OCI-LY7 (cell line): ENCODE data around the gene RRP12. TPM values are rescaled to one million over a fixed set of nuclear protein-coding genes. Genes with fewer than 3 reads are reported as not detected.

ENCODE experiments used
- BruUV-seq: library from RNA; stranded (reverse); fragments of 400-500 nt; replicated peaks from 2 replicates; lab custom pipeline; 2021; lab: Mats Ljungman, UMichigan
- CTCF ChIA-PET: fragments of 300-600 bp; sonication (Branson Sonifier 250); formaldehyde crosslinking; loops from one replicate; lab custom pipeline; 2022; ENCODE audit warnings: antibody characterized with exemption; ENCODE audit not compliant: unreplicated experiment; lab: Charles Lee
- POLR2A ChIA-PET: fragments of 300-600 bp; sonication (Branson Sonifier 250); formaldehyde crosslinking; loops from one replicate; lab custom pipeline; 2022; ENCODE audit warnings: antibody characterized with exemption; lab: Charles Lee
- DNase-seq: peaks from one replicate; pipeline ENCODE4 v3.0.0-alpha.2; 2015; ENCODE audit warnings: low spot score
- H2AFZ ChIP-seq: fragments of 200-600 bp; sonication (generic), shearing (Covaris generic); 2 replicates; pipeline ENCODE4 v1.6.1; 2014; ENCODE audit warnings: mild to moderate bottlenecking, antibody characterized with exemption, low read length, moderate library complexity
- H3K27ac ChIP-seq: fragments of 200-600 bp; sonication (generic); 2 replicates; pipeline ENCODE4 v1.5.1; 2014; ENCODE audit warnings: mixed run types, low read depth, mild to moderate bottlenecking, moderate library complexity, low read length, inconsistent platforms; ENCODE audit not compliant: poor library complexity, severe bottlenecking
- H3K36me3 ChIP-seq: fragments of 200-600 bp; sonication (generic); 2 replicates; pipeline ENCODE4 v1.6.1; 2014; ENCODE audit warnings: mild to moderate bottlenecking, antibody characterized with exemption, low read length, moderate library complexity, mixed read lengths; ENCODE audit not compliant: insufficient read depth
- H3K4me1 ChIP-seq: fragments of 200-600 bp; sonication (generic); 2 replicates; pipeline ENCODE4 v1.5.1; 2014; ENCODE audit warnings: mild to moderate bottlenecking, low read length; ENCODE audit not compliant: insufficient read depth, poor library complexity, severe bottlenecking
- H3K4me2 ChIP-seq: fragments of 200-600 bp; sonication (generic); 2 replicates; pipeline ENCODE4 v1.6.1; 2014; ENCODE audit warnings: mild to moderate bottlenecking, low read length
- H3K4me3 ChIP-seq: fragments of 200-600 bp; sonication (generic); 2 replicates; pipeline ENCODE4 v1.5.1; 2014; ENCODE audit warnings: mild to moderate bottlenecking, low read depth, low read length; ENCODE audit not compliant: poor library complexity, severe bottlenecking
- H3K79me2 ChIP-seq: fragments of 200-600 bp; sonication (generic); 2 replicates; pipeline ENCODE4 v1.6.1; 2016; ENCODE audit warnings: low read depth, mild to moderate bottlenecking, low read length, moderate library complexity, mixed read lengths; ENCODE audit not compliant: insufficient read depth
- H3K9me2 ChIP-seq: fragments of 200-600 bp; sonication (generic); 2 replicates; pipeline ENCODE4 v1.6.1; 2016; ENCODE audit warnings: mild to moderate bottlenecking, low read length, mixed read lengths; ENCODE audit not compliant: insufficient read depth
- H3K9me3 ChIP-seq: fragments of 200-600 bp; sonication (generic); 2 replicates; pipeline ENCODE4 v1.6.1; 2014; ENCODE audit warnings: mild to moderate bottlenecking, mixed run types, low read length, mixed read lengths
- H4K20me1 ChIP-seq: fragments of 200-600 bp; sonication (generic); 2 replicates; pipeline ENCODE4 v1.6.1; 2014; ENCODE audit warnings: mild to moderate bottlenecking, antibody characterized with exemption, low read length, moderate library complexity, mixed read lengths; ENCODE audit not compliant: insufficient read depth
- EZH2phosphoT487 ChIP-seq: fragments of 200-600 bp; sonication (generic); IDR thresholded peaks from 2 replicates; pipeline ENCODE4 v1.6.1; 2018; ENCODE audit warnings: low read depth, borderline replicate concordance, mild to moderate bottlenecking, mixed run types, antibody characterized with exemption, low read length, moderate library complexity, mixed read lengths
- intact Hi-C: fragments of 100-400 bp; cut with micrococcal nuclease; formaldehyde crosslinking; loops from one replicate; pipeline ENCODE4 v1.10.0; 2022; ENCODE audit not compliant: unreplicated experiment
- total RNA-seq, 2 experiments: library from RNA; depleted of rRNA in 1 of 2; stranded (reverse); fragments of >200 nt in 1 of 2; shearing (Covaris generic) in 1 of 2; gene quantifications; 2 replicates each; pipeline ENCODE4 v1.2.3, GENCODE V29; 2014 to 2022
- TF ChIP-seq, protein P1 (sequence below): fragments of 200-600 bp; sonication (generic); conservative IDR thresholded peaks from 2 replicates; pipeline ENCODE4 v1.5.1; 2014; ENCODE audit warnings: mild to moderate bottlenecking, antibody characterized with exemption, low read length, moderate library complexity, mixed read lengths

Gene RRP12
- total RNA-seq, 2 experiments from 2014 or later: 32.1 to 39.3 TPM

DNA sequence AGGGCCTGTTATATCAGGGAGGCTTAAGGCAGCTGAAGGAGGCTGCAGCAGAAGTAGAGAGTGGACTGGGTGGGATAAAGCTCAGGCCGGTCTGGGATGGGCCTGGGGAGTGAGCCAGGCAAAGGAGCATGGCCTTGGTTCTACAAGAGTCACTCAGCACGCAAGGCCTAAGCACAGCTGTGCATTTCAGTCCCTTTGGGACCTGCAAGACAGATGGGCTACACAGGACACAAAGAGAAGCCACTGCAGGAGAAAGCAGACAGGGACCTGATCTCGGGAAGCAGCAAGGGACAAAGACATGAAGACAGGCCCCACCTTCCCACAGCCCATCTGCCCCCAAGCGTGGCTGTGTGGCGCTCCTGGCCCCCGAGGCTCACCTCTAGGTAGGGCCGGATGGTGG is 29.4 kb downstream of the RRP12 start:
- no peak overlapping the region for H3K4me2 ChIP-seq
- no peaks in the 10 kb centered on the region for H3K9me3 ChIP-seq
- H3K9me2 ChIP-seq: no peaks in the 10 kb centered on the region
- H2AFZ ChIP-seq: no peak overlapping the region
- H4K20me1 ChIP-seq: no peaks in the 10 kb centered on the region
- intact Hi-C loops: no loop called here
- no peaks in the 10 kb centered on the region for H3K79me2 ChIP-seq
- H3K27ac ChIP-seq: no peak overlapping the region
- TF ChIP-seq, protein P1, sequence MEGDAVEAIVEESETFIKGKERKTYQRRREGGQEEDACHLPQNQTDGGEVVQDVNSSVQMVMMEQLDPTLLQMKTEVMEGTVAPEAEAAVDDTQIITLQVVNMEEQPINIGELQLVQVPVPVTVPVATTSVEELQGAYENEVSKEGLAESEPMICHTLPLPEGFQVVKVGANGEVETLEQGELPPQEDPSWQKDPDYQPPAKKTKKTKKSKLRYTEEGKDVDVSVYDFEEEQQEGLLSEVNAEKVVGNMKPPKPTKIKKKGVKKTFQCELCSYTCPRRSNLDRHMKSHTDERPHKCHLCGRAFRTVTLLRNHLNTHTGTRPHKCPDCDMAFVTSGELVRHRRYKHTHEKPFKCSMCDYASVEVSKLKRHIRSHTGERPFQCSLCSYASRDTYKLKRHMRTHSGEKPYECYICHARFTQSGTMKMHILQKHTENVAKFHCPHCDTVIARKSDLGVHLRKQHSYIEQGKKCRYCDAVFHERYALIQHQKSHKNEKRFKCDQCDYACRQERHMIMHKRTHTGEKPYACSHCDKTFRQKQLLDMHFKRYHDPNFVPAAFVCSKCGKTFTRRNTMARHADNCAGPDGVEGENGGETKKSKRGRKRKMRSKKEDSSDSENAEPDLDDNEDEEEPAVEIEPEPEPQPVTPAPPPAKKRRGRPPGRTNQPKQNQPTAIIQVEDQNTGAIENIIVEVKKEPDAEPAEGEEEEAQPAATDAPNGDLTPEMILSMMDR: no peak
- TF ChIP-seq EZH2phosphoT487: no peak
- ChIA-PET CTCF (no interaction called here), POLR2A (interaction anchor here (1.5 kb wide), 1 partner anchor 28 kb away, joined by 3 read pairs; no protein-coding TSS in a partner anchor)
- H3K4me3 ChIP-seq: no peak overlapping the region
- no peaks in the 10 kb centered on the region for H3K4me1 ChIP-seq
- peaks cover 76% of the 10 kb centered on the region for H3K36me3 ChIP-seq
- no TSS peak for BruUV-seq
- DNase-seq: no peak

DNA sequence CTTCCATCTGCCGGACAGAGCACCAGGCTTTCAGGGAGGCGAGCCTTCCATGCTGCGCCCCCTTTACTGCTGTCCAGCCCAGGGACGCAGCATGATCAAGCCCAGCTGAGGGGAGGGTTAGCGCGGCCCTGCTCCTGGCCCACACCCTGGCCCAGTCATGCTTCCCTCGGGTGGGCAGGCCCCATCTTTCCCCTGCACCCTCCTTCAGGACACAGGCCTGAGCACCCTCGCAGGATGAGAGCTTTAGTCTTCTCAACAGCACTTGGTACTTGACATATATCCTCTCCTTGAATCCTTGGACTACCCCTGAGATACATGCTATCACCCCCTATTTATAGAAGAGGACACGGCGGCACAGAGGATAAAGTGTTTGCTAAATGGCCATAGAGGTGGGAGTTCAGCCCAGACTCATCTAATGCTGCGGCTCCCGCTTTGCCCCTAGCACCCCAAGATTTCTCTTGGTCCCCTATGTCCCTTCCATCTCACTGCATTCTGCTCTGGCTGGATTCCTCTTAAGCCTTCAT is 34.0 kb downstream of the RRP12 start:
- ChIA-PET CTCF (no interaction called here), POLR2A (interaction anchor here (0.7 kb wide), 1 partner anchor 607 kb away, joined by 3 read pairs; no protein-coding TSS in a partner anchor)
- intact Hi-C loops: no loop called here

DNA sequence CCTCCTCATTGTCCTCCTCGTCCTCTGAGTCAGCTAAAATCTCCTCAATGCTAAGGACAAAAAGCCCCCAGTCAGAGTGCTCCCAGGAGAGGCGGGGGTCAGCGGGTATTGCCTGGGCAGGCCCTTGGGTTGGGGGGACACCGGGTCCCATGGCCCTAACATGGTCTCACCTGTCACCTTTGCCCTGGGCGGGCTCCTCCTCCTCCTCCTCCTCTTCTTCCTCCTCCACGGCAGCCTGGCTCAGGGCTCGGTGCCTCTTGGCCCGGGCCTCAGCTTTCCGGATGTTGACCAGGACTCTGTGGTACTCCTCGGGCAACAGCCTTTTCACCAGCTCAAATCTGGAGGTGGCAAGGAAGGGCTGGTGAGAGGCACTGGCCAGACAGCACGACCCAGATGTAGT is 34.6 kb downstream of the RRP12 start:
- H3K9me2 ChIP-seq: no peaks in the 10 kb centered on the region
- no peaks in the 10 kb centered on the region for H3K79me2 ChIP-seq
- H3K4me2 ChIP-seq: no peak overlapping the region
- H3K36me3 ChIP-seq: peaks cover 74% of the 10 kb centered on the region
- peaks cover 13% of the 10 kb centered on the region for H3K4me1 ChIP-seq
- no peak for TF ChIP-seq EZH2phosphoT487
- TF ChIP-seq, protein P1: no peak
- no peak overlapping the region for H3K27ac ChIP-seq
- POLR2A ChIA-PET: interaction anchor here (0.6 kb wide), 2 partner anchors 26 to 52 kb away, joined by 3 to 4 read pairs; no protein-coding TSS in a partner anchor
- no peak for DNase-seq
- no peaks in the 10 kb centered on the region for H3K9me3 ChIP-seq
- H4K20me1 ChIP-seq: no peaks in the 10 kb centered on the region
- H2AFZ ChIP-seq: no peak overlapping the region
- BruUV-seq: no TSS peak
- intact Hi-C loops: no loop called here
- no peak overlapping the region for H3K4me3 ChIP-seq
- CTCF ChIA-PET: no interaction called here

More for the DNA sequence above, 34.0 kb downstream of the RRP12 start:
- Histone ChIP-seq H3K4me1 (peaks cover 13% of the 10 kb centered on the region), H3K9me3 (no peaks in the 10 kb centered on the region), H3K9me2 (no peaks in the 10 kb centered on the region), H3K4me2 (no peak overlapping the region), H3K36me3 (peaks cover 80% of the 10 kb centered on the region), H2AFZ (no peak overlapping the region), H3K27ac (no peak overlapping the region), H3K4me3 (no peak overlapping the region), H3K79me2 (no peaks in the 10 kb centered on the region), H4K20me1 (no peaks in the 10 kb centered on the region)
- DNase-seq: no peak
- BruUV-seq: no TSS peak
- TF ChIP-seq, protein P1: no peak
- no peak for TF ChIP-seq EZH2phosphoT487
